A549 (cell line): ENCODE data around the gene EPB41L5. TPM values are rescaled to one million over a fixed set of nuclear protein-coding genes. Genes with fewer than 3 reads are reported as not detected.

Experiments
- ATAC-seq, 2 experiments: fragments of 200-7000 bp in 1 of 2; fragments of >200 bp in 1 of 2; cut with Nextera tagmentation in 1 of 2; cut with Tn5 transposase in 1 of 2; 3 replicates each; pipeline versions ENCODE4 v1.8.0 to v1.9.1; 2018 to 2020; ENCODE audit warnings: mild to moderate bottlenecking in 1 of 2, moderate library complexity in 1 of 2
- CTCF ChIA-PET: fragments of 300-600 bp; sonication (Branson Sonifier 250); formaldehyde crosslinking; extraction: SDS; loops from one replicate; lab custom pipeline; 2021; ENCODE audit warnings: antibody characterized with exemption, inconsistent platforms; lab: Yijun Ruan, JAX
- POLR2A ChIA-PET: fragments of 350-600 bp; formaldehyde crosslinking; extraction: SDS; loops from one replicate; lab custom pipeline; 2021; ENCODE audit warnings: antibody characterized with exemption, inconsistent platforms; lab: Yijun Ruan, JAX
- DNase-seq, 2 experiments: peaks; one replicate each; pipeline versions ENCODE4 v3.0.0 to v3.0.0-alpha.2; 2011 to 2016; ENCODE audit warnings: low read depth in 1 of 2, low spot score in 1 of 2
- FAIRE-seq: peaks from 2 replicates; lab custom pipeline; 2011; peaks lifted over from hg19 to GRCh38; lab: Jason Lieb, UNC
- H3K27ac ChIP-seq, 2 experiments: fragments of >200 bp; sonication (Bioruptor Twin); formaldehyde crosslinking; 3 replicates each; pipeline ENCODE4 v1.5.1; 2016 to 2017
- H3K4me1 ChIP-seq: fragments of >200 bp; sonication (Bioruptor Twin); formaldehyde crosslinking; 3 replicates; pipeline ENCODE4 v1.6.1; 2016
- H3K4me2 ChIP-seq: fragments of >200 bp; sonication (Bioruptor Twin); formaldehyde crosslinking; 3 replicates; pipeline ENCODE4 v1.6.1; 2016
- H3K4me3 ChIP-seq: fragments of >200 bp; sonication (Bioruptor Twin); formaldehyde crosslinking; 3 replicates; pipeline ENCODE4 v1.5.1; 2016
- H3K9me3 ChIP-seq: fragments of >200 bp; sonication (Bioruptor Twin); formaldehyde crosslinking; 3 replicates; pipeline ENCODE4 v1.6.1; 2016
- ATOH8 ChIP-seq: fragments of 250-450 bp; sonication (Bioruptor Pico); IDR thresholded peaks from 2 replicates; pipeline ENCODE4 v1.5.0; 2020; ENCODE audit warnings: low read depth, mild to moderate bottlenecking, moderate library complexity
- BCL3 ChIP-seq: fragments of >200 bp; sonication (Bioruptor Twin); formaldehyde crosslinking; IDR thresholded peaks from 3 replicates; pipeline ENCODE4 v1.6.1; 2016
- CEBPB ChIP-seq, 2 experiments: fragments of >200 bp in 1 of 2; sonication (Bioruptor Twin) in 1 of 2; formaldehyde crosslinking in 1 of 2; IDR thresholded peaks; 2 replicates each; pipeline ENCODE4 v1.6.1; 2012 to 2016
- CHD2 ChIP-seq: fragments of 150-350 bp; IDR thresholded peaks from 2 replicates; pipeline ENCODE4 v1.6.1; 2014; ENCODE audit warnings: low read length; ENCODE audit not compliant: partially characterized antibody
- CTCF ChIP-seq: fragments of >200 bp; sonication (Bioruptor Twin); formaldehyde crosslinking; IDR thresholded peaks from 3 replicates; pipeline ENCODE4 v1.5.1; 2016
- EP300 ChIP-seq, 2 experiments: fragments of >200 bp; sonication (Bioruptor Twin); formaldehyde crosslinking; IDR thresholded peaks; 2 replicates in 1 of 2; 3 replicates in 1 of 2; pipeline ENCODE4 v1.6.1; 2016 to 2017
- FOSL2 ChIP-seq, 2 experiments: fragments of 450-650 bp in 1 of 2; fragments of >200 bp in 1 of 2; sonication (Bioruptor Twin) in 1 of 2; formaldehyde crosslinking; IDR thresholded peaks; 2 replicates each; pipeline versions ENCODE4 v1.5.0 to v1.6.1; 2016 to 2020; ENCODE audit warnings: mild to moderate bottlenecking in 1 of 2, moderate library complexity in 1 of 2
- FOXS1 ChIP-seq: fragments of 250-450 bp; sonication (Bioruptor Pico); IDR thresholded peaks from 2 replicates; pipeline ENCODE4 v1.5.0; 2020; ENCODE audit warnings: mild to moderate bottlenecking, moderate library complexity
- HDAC2 ChIP-seq: fragments of 200-600 bp; sonication (generic); IDR thresholded peaks from 2 replicates; pipeline ENCODE4 v1.6.1; 2016
- HEYL ChIP-seq: fragments of 250-450 bp; sonication (Bioruptor Pico); IDR thresholded peaks from 2 replicates; pipeline ENCODE4 v1.8.0; 2021; ENCODE audit warnings: mild to moderate bottlenecking, moderate library complexity
- HOXB13 ChIP-seq: fragments of 250-450 bp; sonication (Bioruptor Pico); IDR thresholded peaks from 2 replicates; pipeline ENCODE4 v1.5.0; 2020; ENCODE audit warnings: low read depth, mild to moderate bottlenecking, moderate library complexity
- JUN ChIP-seq, 2 experiments: fragments of >200 bp; sonication (Bioruptor Twin); formaldehyde crosslinking; IDR thresholded peaks; 2 replicates in 1 of 2; 3 replicates in 1 of 2; pipeline ENCODE4 v1.6.1; 2016 to 2017
- JUNB ChIP-seq: fragments of >200 bp; sonication (Bioruptor Twin); formaldehyde crosslinking; IDR thresholded peaks from 2 replicates; pipeline ENCODE4 v1.6.1; 2016
- MAX ChIP-seq: IDR thresholded peaks from 2 replicates; pipeline ENCODE4 v1.6.1; 2012
- MAZ ChIP-seq: fragments of 150-350 bp; IDR thresholded peaks from 2 replicates; pipeline ENCODE4 v1.6.1; 2014; ENCODE audit warnings: antibody characterized with exemption, low read depth, low read length, borderline replicate concordance
- NFE2L2 ChIP-seq: fragments of 150-350 bp; conservative IDR thresholded peaks from 2 replicates; pipeline ENCODE4 v1.6.1; 2014; ENCODE audit warnings: low read length
- PBX3 ChIP-seq: IDR thresholded peaks from 2 replicates; pipeline ENCODE4 v1.6.1; 2012
- PHF8 ChIP-seq: fragments of 200-600 bp; sonication (generic); IDR thresholded peaks from 2 replicates; pipeline ENCODE4 v1.6.1; 2016; ENCODE audit warnings: low read depth, mild to moderate bottlenecking, antibody characterized with exemption, moderate library complexity, borderline replicate concordance
- POLR2AphosphoS2 ChIP-seq: conservative IDR thresholded peaks from 2 replicates; pipeline ENCODE4 v1.6.1; 2012; ENCODE audit warnings: low read length, improper control_type of control experiment, inconsistent platforms
- RAD21 ChIP-seq, 2 experiments: fragments of >200 bp in 1 of 2; sonication (Bioruptor Twin) in 1 of 2; formaldehyde crosslinking in 1 of 2; IDR thresholded peaks in 1 of 2; conservative IDR thresholded peaks in 1 of 2; 2 replicates in 1 of 2; 3 replicates in 1 of 2; pipeline ENCODE4 v1.6.1; 2012 to 2018; ENCODE audit warnings: inconsistent platforms in 1 of 2
- REST ChIP-seq: fragments of 200-600 bp; sonication (generic); IDR thresholded peaks from 2 replicates; pipeline ENCODE4 v1.6.1; 2016; ENCODE audit warnings: antibody characterized with exemption, mild to moderate bottlenecking, moderate library complexity
- USF2 ChIP-seq: fragments of 450-650 bp; IDR thresholded peaks from 2 replicates; pipeline ENCODE4 v1.6.1; 2014; ENCODE audit warnings: antibody characterized with exemption
- WGBS: methylation state at CpG from one replicate; pipeline ENCODE4 v1.1.6; 2017; ENCODE audit errors: missing lambda C conversion rate; 5-methylcytosine and 5-hydroxymethylcytosine counted together
- polyA plus RNA-seq, 4 experiments: library from polyadenylated mRNA; depleted of rRNA in 3 of 4; stranded (reverse); fragments of >200 nt; fragmentation: RNase III in 1 of 4; extraction: RNeasy Plus Mini Kit Qiagen cat#74134 plus additional on column Dnase treatment in 1 of 4; gene quantifications; 2 replicates in 3 of 4; 3 replicates in 1 of 4; pipeline ENCODE4 v1.2.3, GENCODE V29; 2011 to 2017

EPB41L5 gene
- polyA plus RNA-seq, 2 of the 4 experiments (the other 2 are of a cell fraction) = 5.8 to 33.0 TPM

- DNase-seq = no peak
- CTCF ChIA-PET = no interaction called here
- Histone ChIP-seq H3K4me2 (peak overlapping the region; percentile 88), H3K27ac (no peak overlapping the region), H3K4me1 (peaks cover 28% of the 10 kb centered on the region), H3K9me3 (no peaks in the 10 kb centered on the region), H3K4me3 (peak overlapping the region; percentile 83; the same call in 2 of the 3 replicates)
- no peak for FAIRE-seq
- 89% methylated on average over 8 of the region's 8 CpGs for WGBS
- POLR2A ChIA-PET = no interaction called here
- no peak for ATAC-seq
- TF ChIP-seq NFE2L2 = no peak
- no peak for TF ChIP-seq POLR2AphosphoS2
- no peak for TF ChIP-seq HEYL (CRISPR knock-in tag)
- no peak for TF ChIP-seq FOSL2 (IDR thresholded peaks at IDR 0.05)
- TF ChIP-seq FOSL2 (CRISPR knock-in tag; IDR thresholded peaks at IDR 0.05) = no peak
- no peak for TF ChIP-seq CTCF
- TF ChIP-seq PBX3 = no peak
- no peak for TF ChIP-seq RAD21 (conservative IDR thresholded peaks at IDR 0.05 in 1 of 2, IDR thresholded peaks at IDR 0.05 in 1 of 2)
- no peak for TF ChIP-seq ATOH8 (CRISPR knock-in tag)
- TF ChIP-seq HDAC2 = no peak
- no peak for TF ChIP-seq CHD2
- TF ChIP-seq MAX = no peak
- TF ChIP-seq FOXS1 = no peak
- no peak for TF ChIP-seq MAZ
- no peak for TF ChIP-seq PHF8
- no peak for TF ChIP-seq JUN (IDR thresholded peaks at IDR 0.05)
These were observed 1.5 kb downstream of the EPB41L5 start for GRCh38 chr2:120014226-120014980.

- TF ChIP-seq JUNB = no peak
- TF ChIP-seq MAX = no peak
- TF ChIP-seq CEBPB (IDR thresholded peaks at IDR 0.05) = peak; percentile 42 to 57; a peak in 2 of 4 replicates
- FAIRE-seq (no peak), ATAC-seq (no peak), DNase-seq (no peak)
- Histone ChIP-seq H3K4me2 (peak overlapping the region; percentile 50), H3K9me3 (no peaks in the 10 kb centered on the region), H3K4me3 (no peak overlapping the region), H3K27ac (no peak overlapping the region), H3K4me1 (peaks cover 28% of the 10 kb centered on the region)
- POLR2A ChIA-PET = no interaction called here
- 71% methylated on average over 3 of the region's 3 CpGs for WGBS
- CTCF ChIA-PET = no interaction called here
These were observed 3.9 kb downstream of the EPB41L5 start for GRCh38 chr2:120016800-120017199.

- Histone ChIP-seq H3K4me2 (peak overlapping the region; percentile 50), H3K9me3 (no peaks in the 10 kb centered on the region), H3K4me1 (peaks cover 24% of the 10 kb centered on the region), H3K27ac (no peak overlapping the region), H3K4me3 (no peak overlapping the region)
- POLR2A ChIA-PET = no interaction called here
- ATAC-seq (no peak), FAIRE-seq (no peak), DNase-seq (no peak)
- CTCF ChIA-PET = interaction anchor here (0.9 to 1.2 kb wide), 2 partner anchors 8 to 317 kb away, joined by 3 read pairs; no protein-coding TSS in a partner anchor
- 56% methylated on average over 2 of the region's 2 CpGs for WGBS
- TF ChIP-seq USF2 (no peak), EP300 (IDR thresholded peaks at IDR 0.05) (no peak), MAX (no peak), BCL3 (no peak), REST (no peak), HOXB13 (CRISPR knock-in tag) (no peak)
These were observed 4.3 kb downstream of the EPB41L5 start for GRCh38 chr2:120017201-120017600.
